Left kidney (tissue), 2 donors: ENCODE data around the gene CCL13. TPM values are rescaled to one million over a fixed set of nuclear protein-coding genes. Genes with fewer than 3 reads are reported as not detected.

Source experiments
- DNase-seq: peaks from one replicate; pipeline ENCODE4 v3.0.0-alpha.2; 2013
- polyA plus RNA-seq: library from polyadenylated mRNA; unstranded; fragments of 120-200 nt; gene quantifications from one replicate; pipeline ENCODE4 v1.2.1, GENCODE V29; 2013; ENCODE audit not compliant: insufficient read length

CCL13 gene
- polyA plus RNA-seq, 1 donor: not detected

DNA sequence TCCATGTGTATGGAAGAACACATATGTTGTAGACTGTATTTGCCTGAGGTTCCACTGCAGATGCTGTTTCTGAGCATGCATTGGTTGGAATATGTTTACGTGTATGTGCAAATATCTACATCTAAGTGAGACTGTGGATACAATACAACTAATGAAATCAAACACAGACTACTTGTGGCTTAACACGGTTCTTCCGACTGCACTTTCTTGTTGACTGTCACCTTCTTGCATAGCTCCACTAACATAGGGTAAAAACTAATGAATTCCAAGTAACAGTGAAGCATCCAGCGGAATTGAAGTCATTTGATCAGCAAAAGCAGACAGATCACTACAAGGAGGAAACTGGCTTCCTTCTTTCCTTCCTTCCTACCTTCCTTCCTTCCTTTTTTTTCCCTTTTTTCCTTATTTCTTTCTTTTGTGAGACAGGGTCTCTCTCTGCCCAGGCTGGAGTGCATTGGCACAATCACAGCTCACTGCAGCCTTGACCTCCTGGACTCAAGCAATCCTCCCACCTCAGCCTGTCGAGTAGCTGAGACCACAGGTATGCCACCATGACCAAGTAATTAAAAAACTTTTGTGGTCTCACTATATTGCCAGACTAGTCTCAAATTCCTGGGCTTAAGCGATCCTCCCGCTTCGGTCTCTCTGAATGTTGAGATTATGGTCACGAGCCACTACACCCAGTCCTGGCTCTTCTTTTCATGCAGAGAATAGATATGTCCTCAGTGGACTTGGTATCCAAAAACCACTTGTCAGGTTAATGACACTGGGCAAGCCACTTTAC is 28.7 kb downstream of the CCL13 start:
- no peak for DNase-seq

DNA sequence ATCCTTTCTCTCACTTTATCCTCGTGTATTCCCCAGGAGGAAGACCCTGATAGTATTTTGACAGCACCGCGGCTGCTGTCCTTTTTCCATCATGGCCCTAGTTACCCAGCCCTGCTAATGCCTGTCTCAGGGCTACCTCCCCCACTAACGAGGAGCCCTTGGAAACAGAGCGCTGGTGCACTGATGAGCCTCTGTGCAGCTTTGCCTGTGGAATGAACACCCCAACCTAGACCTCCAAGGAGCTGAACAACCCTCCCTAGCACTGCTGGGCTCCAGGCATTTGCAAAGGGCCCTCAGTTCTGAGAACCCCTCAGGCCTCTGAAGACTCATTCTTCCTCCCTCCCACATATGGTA is 30.0 kb downstream of the CCL13 start:
- DNase-seq: no peak

DNA sequence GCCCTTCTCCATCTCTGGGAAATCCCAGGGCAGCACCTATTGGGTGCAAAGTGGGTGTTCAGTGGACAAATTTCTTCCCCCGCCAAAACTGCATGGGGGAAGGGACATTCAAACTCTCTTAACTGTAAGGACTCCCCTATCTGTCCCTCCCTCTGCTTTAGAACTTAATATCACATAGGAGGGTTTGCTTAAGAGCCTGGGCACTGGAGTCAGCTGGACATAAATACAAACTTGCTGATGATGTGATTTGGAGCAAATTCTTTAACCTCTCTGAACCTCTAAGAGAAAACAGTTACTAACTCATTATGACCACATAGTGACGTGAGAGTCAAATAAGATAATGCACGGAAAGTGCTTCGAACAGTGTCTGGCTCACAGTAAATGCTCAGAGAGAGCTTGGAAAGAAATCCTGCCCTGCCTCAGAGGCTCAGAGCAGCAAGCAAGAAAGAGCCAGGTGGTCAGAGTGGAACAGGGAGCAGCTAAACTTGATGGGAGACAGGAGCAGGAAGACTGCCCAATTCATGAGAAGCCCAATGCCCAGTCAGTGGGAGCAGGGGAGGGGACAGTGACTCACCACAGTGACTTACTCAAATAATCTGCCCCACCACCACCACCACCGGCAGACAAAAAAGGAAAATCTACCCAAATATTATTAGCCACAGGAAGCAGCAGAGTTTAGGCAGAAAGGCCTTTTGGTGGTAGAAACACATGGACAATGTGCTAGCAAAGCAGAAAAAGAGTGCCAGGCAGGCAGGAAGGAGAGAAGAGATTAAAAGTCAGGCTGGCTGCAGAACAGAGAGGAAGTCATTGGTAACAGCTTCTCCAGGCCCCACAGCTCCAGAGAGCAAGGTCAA is 30.6 kb downstream of the CCL13 start:
- no peak for DNase-seq

DNA sequence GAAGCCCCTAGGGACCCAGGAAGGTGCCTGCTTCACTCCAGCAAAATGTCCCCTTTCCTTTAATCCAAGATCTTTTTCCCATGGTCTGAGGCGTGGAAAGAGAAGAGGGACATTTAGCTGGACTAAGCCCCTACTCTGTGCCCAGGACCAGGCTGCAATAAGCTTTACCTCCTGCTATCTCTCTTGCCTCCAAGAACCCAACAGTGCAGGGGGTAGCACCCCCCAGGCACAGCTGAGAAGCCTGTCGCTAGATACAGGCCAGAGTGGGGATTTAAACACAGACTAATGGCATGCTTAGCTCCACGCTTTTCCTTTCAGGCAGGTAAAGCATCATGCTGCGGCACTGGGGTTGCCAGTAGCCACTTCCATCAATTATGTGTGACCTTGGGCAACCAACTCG is 31.3 kb downstream of the CCL13 start:
- no peak for DNase-seq

DNA sequence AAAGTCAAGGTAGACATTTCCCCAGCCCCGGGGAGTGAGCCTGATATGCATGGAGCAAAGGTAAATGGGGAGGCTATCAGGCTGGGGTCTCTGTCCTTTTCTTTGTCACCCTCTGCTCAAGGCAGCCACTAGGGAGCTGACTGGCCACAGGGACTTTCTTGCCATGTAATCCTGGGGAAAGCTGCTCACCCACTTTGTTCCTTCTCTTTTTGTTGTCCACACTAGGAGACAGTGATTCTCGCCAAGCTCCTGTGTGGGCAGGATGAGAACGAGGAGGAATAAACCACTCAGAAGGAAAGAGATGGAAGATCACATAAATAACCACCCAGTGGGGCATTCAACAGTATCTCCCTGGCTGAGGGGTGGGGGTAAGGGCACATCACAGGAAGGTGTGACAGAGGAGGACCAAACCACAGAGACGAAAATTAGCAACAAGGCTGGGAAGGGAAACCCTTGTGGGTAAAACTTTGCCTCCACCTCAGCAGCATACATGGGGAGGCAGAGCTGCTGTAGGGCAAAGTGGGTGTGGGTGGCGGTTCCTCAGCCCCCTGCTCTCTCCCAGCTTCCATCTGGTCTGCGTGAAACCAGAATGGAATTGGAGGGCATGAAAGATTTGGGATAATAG is 33.0 kb downstream of the CCL13 start:
- no peak for DNase-seq

DNA sequence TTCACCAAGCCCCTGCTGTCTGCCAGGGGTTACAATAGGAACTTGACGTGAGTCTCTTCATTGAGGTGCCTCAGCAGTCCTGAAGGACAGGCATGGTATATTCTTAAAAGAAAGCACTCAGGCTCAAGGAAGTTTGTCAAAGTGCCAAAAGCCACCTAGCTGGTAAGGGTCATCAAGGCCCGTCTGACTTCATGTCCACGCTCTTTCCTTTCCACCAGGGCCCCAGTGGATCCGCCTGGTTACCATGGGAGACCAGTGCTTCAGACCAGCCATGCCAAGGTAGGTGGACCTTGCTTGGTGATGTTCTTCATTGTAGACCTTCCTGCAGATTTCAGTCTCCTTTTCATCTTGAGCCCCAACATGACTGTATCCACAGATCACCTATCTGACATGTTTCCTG is 34.4 kb downstream of the CCL13 start:
- DNase-seq: no peak

DNA sequence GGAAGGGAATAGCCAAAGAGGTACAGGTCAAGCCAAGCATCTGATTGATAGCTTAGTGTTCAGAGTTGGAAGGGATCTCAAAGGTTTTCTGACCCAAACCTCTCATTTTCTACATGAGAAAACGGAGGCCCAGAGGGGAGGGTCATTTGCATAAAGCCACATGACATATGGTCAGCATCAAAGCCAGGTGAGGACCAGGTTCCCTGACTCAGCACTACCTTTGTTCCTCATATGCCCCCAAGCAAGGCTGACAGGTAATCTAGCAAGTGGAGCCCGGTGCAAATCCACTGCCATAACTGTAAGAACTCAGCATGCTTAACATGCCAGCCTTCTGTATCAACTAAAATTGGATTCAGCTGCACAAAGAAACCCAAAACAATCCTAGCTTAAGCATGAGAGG is 35.0 kb downstream of the CCL13 start:
- DNase-seq: no peak

DNA sequence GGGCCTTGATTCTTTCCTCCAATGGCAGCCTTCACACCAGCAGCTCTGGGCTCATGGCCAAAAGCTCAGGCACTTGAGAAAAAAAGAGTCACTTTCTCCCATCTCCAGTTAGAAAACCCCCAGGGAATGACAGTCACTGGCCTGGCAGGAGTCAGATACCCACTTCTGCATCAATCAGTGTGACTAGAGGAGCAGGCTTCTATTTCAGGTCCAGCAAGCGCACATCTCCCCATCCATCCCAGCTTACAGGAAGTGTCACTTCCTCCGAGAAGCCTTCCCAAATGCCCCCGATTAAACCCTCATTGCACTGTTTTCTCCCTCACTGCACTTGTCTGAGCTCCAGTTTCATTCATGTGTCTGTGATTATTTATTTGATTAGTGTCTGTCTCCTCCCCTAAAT is 37.1 kb downstream of the CCL13 start:
- no peak for DNase-seq

DNA sequence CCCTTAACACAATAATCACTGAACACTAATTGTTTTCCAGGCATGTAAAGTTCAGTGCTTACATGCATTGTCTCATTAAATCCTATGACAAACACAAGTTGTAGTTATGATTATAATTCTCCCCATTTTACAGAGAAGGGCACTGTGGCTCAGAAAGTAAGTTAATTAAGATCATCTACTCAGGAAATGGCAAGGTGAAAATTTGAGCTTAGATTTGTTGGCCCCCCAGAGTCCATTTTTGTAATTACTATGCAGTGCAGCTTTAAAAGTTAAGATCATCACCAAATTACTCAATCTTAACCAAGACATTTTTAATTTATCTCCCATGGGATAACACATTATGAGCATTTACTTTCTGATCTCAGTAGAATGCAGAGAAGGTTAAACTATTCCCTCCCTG is 41.0 kb downstream of the CCL13 start:
- no peak for DNase-seq

DNA sequence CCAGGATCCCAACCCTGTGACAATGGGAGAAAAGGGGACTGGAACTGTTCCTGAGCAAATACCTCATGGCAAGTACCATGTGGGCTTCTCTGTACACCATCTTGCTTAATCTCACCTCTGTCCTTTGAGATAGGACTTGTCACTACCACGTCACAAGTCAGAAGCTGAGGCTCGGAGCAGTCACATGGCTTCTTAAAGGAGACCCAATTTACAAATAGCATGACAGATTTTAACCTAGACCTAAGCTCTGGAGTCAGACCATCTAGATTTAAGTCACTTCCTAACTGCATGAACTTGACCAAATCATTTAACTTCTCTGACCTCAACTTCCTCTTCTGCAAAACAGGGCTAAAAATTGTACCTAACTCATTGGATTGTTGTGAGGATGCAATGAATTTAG is 42.7 kb downstream of the CCL13 start:
- DNase-seq: no peak

DNA sequence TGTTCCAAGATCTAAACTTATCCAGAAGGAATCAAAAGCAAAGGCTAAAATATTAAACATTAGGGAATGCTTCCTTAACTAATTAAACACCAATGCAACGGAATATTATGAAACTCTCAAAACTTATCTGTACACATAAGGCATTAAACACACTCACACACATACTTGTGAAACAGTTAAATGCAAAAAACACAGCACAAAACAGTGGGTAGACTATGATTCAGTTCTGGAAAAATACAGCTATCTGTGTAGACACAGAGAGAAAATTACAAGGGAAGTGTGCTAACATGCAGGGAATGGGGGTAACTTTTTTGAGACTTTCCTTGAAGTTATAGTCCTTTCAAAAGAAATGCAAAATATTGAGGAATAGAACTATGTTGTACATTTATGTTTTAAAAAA is 43.4 kb downstream of the CCL13 start:
- no peak for DNase-seq

DNA sequence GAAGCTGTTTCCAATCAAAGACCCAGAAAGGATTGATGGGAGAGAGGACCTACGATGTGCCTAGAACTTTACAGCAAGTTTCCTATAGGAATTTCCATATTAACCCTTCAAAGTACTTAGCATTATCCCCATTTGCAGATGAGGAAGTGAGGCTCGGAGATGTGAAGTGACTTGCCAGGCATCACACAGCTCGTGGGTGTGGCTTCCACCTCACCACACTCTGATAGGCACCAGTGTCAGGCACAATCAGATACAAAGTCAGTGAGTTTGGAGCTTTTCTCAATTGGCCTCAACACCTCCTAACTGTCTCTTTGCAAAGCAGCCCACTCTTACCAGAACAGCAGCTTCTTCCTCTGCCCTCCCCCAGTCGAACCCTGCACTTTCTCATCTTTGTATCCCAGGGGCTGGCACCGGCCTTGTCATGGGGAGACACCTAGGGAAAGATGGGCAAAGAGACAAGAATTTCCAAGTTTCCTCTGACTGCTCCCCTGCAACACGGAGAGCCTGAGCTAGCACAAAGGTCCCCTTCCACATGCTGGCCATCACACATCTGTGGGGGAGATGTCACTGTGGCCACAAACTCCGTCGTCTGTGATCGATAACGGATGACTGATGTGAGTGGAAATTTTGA is 44.1 kb downstream of the CCL13 start:
- DNase-seq: no peak

DNA sequence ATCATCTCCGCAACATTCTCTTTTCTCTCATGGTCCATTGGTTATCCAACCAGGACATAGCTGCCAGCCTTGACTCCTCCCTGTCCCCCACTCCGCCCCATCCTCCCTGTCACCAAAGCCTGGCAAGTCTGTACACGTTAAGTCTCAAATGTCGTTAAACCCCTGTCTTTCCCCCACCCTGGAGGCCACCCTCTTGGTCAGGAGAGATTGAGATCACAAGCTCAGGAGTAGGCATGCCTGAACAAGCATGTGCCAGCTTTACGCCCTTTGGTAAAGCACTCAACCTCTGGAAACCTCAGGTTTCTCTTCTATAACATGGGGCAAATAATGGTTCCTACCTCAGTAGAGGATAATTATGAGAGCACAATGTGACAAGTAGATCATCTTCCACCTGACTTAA is 44.9 kb downstream of the CCL13 start:
- no peak for DNase-seq

DNA sequence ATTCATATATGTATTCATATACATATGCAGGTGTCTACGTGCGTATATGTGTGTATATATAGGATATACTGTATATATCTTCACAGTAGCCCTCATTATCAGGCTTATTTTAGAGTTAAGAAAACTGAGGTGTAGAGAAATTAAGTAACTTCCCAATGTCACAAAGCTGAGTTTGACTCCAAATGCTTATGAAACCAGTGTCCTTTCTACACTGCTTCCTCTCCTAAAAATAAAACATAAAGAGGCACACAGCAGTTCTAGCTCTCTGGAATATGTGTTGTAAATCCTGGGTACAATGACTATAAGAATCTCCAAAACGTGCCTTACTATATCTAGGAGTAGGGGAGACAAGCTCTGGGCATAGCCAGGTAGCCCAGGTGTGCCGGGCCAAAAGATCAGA is 46.7 kb downstream of the CCL13 start:
- no peak for DNase-seq

DNA sequence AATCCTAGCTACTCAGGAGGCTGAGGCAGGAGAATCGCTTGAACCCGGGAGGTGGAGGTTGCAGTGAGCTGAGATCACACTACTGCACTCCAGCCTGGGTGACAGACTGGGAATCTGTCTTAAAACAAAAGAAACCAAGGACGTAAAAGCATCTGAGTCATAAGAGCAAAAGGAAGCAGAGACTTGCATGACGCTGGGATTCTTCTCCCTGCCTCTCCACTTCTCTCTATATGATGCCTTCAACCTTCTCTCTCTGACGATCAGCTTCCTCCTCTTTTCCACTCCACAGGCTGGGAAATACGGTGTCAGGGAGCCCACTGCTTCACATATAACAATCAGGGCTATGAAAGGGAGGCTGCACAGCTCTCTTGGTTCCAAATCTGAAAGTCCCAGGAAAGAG is 49.9 kb downstream of the CCL13 start:
- DNase-seq: no peak

Other genes starting within 250 kb of the CCL13 start
- 18.7 TPM for gene CCL2, start 101.2 kb upstream of the CCL13 start, polyA plus RNA-seq
- gene CCL7, start 86.3 kb upstream of the CCL13 start, polyA plus RNA-seq: not detected
- 1.1 TPM for gene CCL11, start 70.7 kb upstream of the CCL13 start, polyA plus RNA-seq
- 0.15 TPM for gene CCL8, start 37.0 kb upstream of the CCL13 start, polyA plus RNA-seq
- gene CCL1, start 6.8 kb downstream of the CCL13 start, polyA plus RNA-seq: not detected
- 4.0 TPM for gene TMEM132E, start 223.1 kb downstream of the CCL13 start, polyA plus RNA-seq